GM19099 (cell line): ENCODE measurements around the gene CNIH3.

Experiments
- POLR2A ChIP-seq: IDR thresholded peaks from 3 replicates; pipeline ENCODE4 v1.6.1; 2011; ENCODE audit warnings: low read depth; ENCODE audit not compliant: insufficient read length; ENCODE audit errors: extremely low read depth

Gene CNIH3

GRCh38 chr1:224607188-224608148 is 8.6 kb upstream of the CNIH3 start:
- TF ChIP-seq POLR2A, result no peak

- TF ChIP-seq POLR2A, result no peak
These were observed 6.8 kb upstream of the CNIH3 start for GRCh38 chr1:224609333-224609732.

GRCh38 chr1:224612246-224612645 is 3.9 kb upstream of the CNIH3 start:
- no peak for TF ChIP-seq POLR2A

GRCh38 chr1:224613486-224613885 is 2.6 kb upstream of the CNIH3 start:
- TF ChIP-seq POLR2A, result no peak

- TF ChIP-seq POLR2A, result no peak
These were observed 766 bp downstream of the CNIH3 start for GRCh38 chr1:224616756-224617409.

GRCh38 chr1:224617410-224618355 is 1.6 kb downstream of the CNIH3 start:
- TF ChIP-seq POLR2A, result no peak

- TF ChIP-seq POLR2A, result no peak
These were observed 3.1 kb downstream of the CNIH3 start for GRCh38 chr1:224619209-224619608.

GRCh38 chr1:224620105-224620504 is 4.0 kb downstream of the CNIH3 start:
- TF ChIP-seq POLR2A, result no peak

GRCh38 chr1:224621813-224622682 is 5.9 kb downstream of the CNIH3 start:
- no peak for TF ChIP-seq POLR2A

- TF ChIP-seq POLR2A, result no peak
These were observed 6.7 kb downstream of the CNIH3 start for GRCh38 chr1:224622831-224623230.

GRCh38 chr1:224623310-224623714 is 7.2 kb downstream of the CNIH3 start:
- TF ChIP-seq POLR2A, result no peak

- TF ChIP-seq POLR2A, result no peak
These were observed 7.7 kb downstream of the CNIH3 start for GRCh38 chr1:224623743-224624333.

- TF ChIP-seq POLR2A, result no peak
These were observed 8.3 kb downstream of the CNIH3 start for GRCh38 chr1:224624432-224624831.

- no peak for TF ChIP-seq POLR2A
These were observed 9.9 kb downstream of the CNIH3 start for GRCh38 chr1:224626042-224626441.
